Stimulated activated CD8-positive, alpha-beta memory T cell treated with anti-CD3 and anti-CD28 coated beads, Interleukin-12 subunit alpha, Interleukin-12 subunit beta, amount 100 ng/mL, for 24 hours (primary cell): ENCODE results near the gene CACFD1.
A peak's percentile ranks its signal among the peaks of the same experiment; 100 is the strongest.

Experiments used
- DNase-seq: peaks from one replicate; pipeline ENCODE4 v3.0.0-alpha.2; 2020; ENCODE audit errors: extremely low read depth

CACFD1 gene

DNA sequence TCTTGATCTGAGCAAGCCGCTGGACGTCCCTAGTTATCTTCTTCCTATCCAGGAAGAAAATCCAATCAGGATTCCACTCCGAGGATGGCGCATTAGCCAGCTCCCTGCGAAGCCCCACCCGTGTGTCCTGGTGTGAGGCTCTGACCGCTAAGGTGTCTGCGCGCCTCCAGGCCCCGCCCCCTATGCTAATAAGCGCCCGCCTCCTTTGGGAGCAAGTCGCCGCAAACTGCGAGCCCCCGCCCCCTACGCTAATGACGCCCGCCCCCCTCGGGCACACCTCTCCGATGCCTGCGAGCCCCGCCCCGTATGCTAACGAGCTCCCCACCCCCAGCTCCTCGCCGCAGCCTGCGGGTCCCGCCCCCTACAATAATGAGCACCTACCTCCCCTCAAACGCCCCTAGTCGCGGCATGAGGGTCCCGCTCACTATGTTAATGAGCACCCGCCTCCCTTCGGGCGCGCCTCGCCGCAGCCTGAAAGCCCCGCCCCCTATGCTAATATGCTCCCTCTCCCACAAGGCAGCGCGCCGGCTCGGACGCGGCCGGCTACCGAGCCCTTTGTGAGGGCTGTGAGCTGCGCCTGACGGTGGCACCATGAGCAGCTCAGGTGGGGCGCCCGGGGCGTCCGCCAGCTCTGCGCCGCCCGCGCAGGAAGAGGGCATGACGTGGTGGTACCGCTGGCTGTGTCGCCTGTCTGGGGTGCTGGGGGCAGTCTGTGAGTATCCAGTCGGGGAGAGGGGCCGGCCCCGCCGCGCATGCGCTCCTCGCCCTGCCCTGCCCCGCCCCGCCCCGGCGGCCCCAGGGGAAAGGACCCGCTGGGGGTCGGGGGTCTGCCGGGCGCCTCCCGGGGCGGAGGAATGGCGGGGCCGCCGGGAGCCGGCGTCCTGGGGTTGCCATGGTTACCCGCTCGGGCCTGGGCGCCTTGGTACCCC is at the start of gene CACFD1:
CACFD1 (plus strand) TSS at position 503 of the 929 bp plus-strand sequence; CDS start at position 592, 89 bp downstream.
- peak; percentile 88 for DNase-seq

DNA sequence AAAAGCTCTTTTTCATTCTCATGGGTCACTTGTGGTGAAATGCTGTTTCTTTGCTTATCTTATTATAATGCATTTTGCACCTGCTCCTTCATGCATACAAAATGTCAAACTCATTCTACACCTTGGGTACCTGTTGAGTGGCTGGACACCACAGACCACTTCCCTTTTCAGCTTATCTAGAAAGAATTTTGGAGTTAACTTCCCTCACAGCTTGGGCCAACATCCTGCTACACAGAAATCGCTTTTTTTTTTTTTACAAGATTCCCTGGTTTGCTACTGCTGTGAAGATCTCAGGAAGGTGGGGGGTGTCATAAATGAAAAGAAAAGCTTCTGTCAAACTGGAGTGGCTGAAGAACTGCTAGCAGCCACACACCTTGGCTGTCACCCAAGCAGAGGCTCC is 44.6 kb upstream of the CACFD1 start:
- DNase-seq, result no peak

DNA sequence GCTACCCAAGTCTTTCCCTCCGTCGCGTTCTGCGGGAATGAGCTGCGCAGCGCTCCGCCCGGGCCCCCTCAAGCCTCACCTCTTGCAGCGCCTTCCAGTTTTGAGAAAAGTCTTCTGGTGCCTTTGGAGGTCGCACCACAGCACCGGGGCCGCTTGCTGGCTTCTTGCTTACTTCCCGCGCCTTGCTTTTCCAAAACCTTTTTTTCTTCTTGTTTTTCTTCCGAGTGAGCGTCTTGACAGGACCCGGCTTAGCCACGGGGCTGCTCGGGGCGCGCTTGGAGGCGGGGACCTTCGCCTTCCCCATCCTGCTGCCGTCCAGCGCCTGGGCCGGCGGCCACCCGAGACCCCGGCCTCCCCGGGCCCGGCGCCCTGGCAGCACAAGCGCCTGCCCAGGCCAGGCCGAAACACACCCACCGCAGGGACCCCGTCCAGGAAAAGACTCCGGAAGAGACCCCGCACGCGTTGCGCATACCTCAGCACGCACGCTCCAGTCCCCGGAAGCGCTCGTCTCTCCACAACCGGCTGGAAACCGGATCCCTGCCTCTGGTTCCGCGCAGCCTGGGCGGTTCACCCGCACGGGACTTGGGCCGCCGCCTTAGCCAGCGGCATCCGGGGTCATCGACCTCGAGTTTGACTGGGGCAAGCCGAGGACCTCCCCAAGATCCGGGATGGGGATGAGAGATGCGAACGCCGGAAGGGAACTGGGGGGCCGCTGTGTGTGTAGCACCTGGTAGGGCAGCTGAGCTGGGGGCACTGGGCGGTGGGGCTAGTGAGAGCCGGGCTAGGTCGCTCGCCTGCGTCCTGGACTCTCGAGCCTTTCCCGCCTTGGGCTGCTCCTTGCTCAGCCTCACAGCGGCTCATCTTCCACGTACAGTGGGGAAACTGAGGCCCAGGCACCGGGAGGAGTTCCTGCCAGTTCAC is 42.0 kb upstream of the CACFD1 start, which contains the start of gene REXO4:
REXO4 (minus strand) TSS at position 470 of the 921 bp plus-strand sequence; CDS start at position 304, 166 bp downstream.
- DNase-seq, result peak; percentile 61

DNA sequence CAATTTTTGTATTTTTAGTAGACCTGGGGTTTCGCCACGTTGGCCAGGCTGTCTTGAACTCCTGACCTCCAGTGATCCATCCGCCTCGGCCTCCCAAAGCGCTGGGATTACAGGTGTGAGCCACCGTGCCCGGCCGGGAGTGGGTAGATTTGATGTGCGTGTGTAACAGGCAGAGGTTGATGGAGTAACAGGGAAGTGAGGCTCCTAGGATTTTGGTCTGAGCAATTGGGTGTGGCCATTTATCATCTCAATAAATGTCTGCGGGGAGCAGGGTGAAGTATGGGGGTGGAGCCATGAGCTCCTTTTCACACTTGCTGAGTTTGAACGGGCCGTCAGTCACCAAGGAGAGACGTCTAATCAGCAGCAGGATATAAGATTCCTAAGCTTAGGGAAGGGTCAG is 40.8 kb upstream of the CACFD1 start:
- DNase-seq, result no peak

DNA sequence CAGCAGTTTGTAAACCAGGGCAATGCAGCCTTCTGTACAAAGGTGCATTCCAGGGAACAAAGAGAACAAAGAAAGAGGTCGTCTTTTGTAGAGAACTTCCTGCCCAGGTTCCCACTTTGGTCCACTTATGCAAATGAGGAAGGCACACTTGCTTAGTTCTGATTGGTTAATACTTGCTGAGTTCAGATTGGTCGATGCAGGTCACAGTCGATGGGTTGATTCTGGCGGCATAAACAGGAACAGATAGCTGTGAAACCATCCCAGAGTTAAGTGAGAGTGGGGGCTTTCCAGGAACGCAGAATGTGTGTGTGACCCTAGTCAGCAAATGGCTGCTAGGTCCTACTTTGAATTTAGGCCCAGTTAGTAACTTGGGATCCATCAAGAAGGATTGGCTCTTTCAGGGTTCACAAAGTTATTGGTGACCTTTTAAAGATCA is 39.4 kb upstream of the CACFD1 start:
- DNase-seq, result no peak

DNA sequence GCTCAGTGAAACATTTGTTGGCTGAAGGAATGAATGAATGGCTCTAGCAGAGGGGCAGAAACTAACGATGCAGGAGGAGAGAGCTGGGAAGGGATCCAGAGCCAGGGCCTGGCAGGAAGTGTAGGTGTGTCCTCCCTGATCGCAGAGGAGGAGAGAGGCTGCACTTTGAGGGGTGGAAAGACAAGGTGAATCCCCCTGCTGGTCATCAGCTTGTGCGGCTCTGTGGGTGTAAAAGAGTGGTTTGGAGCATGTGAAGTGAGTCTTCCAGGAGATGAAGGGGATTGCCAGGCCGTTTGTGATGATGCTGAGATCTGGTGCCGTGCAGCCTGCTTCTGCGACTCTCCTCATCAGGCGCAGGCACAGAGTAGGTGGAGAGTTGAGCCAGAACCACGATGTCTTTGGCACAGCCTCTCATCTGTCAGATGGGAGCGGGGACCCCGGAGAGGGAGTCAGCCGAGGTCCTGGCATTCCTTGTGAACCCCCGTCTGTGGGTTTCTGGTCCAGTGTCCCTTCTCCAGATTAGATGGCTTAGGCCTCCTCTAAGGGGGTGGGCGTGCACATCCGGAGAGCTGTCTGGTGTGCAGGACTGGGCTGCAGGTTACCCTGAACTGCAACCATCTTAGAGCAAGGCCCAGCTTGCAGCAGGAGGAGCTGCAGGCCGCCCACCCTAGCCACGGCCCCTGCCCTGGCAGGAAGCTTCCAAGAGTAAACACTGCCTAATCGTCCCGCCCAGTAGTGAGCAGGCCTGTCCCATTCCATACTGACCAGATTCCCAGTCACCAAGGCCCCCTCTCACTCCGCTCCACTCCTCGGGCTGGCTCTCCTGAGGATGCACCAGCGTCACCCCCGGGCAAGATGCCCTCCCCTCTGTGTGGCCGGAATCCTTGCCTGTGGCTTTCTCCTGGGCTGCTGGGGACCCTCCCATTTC is 37.9 kb upstream of the CACFD1 start, which contains the start of gene ADAMTS13:
ADAMTS13 (plus strand) TSS at position 753 of the 928 bp plus-strand sequence; CDS start at position 830, 77 bp downstream.
- no peak for DNase-seq

DNA sequence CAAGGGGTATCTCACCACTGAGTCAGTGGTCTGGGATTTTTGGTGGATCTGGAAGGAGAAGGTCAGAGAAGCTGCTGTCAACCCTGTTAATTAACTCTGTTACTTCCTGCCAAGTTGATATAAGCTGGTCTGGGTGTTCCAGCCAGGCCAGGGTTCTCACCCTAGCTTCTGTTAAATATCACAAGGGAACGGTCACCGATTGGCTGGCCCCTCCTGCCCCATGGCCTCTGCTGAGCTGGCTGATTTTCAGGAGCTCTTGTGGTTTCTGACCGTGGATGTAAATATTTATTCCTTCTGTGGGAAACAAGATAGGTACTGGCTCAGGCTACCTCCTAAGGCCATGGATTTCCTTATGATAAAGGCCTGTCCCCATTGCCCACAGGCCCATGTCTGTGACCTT is 36.6 kb upstream of the CACFD1 start:
- no peak for DNase-seq

DNA sequence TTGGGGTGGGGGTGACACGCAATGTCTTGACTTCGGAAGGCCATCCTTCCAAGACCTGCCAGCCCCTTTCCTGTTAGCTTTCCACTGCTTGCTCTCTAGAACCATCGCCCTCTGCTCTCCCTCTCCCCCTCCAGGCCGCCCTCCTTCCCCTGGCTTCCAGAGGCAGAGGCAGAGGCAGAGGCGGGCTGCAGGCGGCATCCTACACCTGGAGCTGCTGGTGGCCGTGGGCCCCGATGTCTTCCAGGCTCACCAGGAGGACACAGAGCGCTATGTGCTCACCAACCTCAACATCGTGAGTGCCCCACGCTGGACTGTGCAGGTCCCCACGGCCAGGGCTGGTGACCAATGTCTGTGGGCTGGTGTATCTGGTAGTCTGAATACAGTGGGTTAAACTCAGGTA is 35.6 kb upstream of the CACFD1 start:
- no peak for DNase-seq

DNA sequence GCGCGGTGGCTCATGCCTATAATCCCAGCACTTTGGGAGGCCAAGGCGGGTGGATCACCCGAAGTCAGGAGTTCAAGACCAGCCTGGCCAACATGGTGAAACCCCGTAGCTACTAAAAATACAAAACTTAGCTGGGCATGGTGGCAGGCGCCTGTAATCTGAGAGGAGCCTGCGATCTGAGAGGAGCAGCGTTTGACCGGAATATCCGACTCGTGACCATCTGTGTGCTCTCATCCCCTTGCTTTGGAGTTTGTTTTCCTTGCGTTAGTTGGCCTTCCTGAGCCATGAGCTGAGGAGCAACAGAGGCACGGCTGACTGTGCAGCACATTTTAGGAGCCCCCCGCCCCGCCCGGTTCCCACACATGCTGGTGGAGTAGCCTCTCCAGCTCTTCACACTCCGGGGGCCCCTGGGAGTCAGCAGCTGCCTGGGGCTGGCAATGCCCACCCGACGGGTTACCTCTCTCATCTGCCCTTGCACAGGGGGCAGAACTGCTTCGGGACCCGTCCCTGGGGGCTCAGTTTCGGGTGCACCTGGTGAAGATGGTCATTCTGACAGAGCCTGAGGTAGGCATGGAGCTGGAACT is 34.6 kb upstream of the CACFD1 start:
- DNase-seq, result no peak

DNA sequence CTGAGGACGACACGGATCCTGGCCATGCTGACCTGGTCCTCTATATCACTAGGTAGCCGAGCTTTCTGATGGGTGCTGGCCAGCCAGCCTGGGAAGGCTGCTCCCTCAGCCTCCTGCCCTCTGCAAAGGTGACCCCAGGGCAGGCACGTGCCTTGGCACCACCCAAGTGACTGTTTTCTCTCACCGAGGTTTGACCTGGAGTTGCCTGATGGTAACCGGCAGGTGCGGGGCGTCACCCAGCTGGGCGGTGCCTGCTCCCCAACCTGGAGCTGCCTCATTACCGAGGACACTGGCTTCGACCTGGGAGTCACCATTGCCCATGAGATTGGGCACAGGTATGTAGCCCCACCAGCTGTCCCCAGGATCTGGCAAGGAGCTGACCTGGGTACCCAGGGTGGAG is 33.8 kb upstream of the CACFD1 start:
- no peak for DNase-seq

DNA sequence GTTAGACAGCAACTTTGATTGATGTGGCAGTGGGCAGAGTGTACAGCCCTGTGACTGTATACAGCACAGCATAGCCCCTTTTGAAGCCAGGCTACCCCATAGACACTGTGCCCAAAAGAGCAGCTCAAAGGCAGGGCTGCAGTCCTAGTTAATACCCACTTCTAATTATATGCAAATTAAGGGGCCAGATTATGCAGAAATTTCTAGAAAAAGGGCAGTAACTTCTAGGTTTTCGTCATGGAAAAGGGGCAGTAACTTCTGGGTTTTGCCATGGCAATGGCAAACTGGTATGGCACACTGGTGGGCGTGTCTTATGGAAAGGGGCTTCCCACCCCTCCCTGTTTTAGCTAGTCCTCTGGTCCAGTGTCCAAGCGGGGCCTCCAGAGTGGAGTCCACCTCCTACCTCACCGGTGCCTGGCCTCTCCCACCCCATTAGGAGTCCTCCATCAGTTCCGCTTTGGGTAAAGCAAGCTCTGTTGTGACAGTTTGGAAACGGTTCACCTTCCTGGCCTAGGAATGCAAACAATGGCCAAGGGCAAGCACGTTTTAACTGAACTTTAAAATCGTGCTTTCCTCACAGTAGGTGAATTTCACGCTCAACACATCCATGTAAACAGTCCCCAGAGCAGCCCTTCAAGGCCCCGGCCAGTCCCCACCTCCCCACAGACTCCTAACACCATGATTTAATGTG is 32.0 kb upstream of the CACFD1 start:
- no peak for DNase-seq

DNA sequence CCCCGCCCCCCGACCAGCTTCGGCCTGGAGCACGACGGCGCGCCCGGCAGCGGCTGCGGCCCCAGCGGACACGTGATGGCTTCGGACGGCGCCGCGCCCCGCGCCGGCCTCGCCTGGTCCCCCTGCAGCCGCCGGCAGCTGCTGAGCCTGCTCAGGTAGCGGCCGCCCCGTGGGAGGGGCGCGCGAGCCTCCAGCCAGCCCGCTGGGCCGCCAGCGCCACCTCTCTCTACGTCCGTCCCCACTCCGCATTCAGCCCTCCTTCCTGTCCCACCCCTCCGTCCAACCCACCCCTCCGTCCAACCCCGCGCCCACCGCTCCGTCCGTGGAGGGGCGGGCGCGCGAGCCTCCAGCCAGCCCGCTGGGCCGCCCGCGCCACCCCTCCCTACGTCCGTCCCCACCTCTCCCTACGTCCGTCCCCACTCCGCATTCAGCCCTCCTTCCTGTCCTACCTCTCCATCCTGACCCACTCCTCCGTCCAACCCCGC is 31.1 kb upstream of the CACFD1 start:
- DNase-seq, result no peak

DNA sequence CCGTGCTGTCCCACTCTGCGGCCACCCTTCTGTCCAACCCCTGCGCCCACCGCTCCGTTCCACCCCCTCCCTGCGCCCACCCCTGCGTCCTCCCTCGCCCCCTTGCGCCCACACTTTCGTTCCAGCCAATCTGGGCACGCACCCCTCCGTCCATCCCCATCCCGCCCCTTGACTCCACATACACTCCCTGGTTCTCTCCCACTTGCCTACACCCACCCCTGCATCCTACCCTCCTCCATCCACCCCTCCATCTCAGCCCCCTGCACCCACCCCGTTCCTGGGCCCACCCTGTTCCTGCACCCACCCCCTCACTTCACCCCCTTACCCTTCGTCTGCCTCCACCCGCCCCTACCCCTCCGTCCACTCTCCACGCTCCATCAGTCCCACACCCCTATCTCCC is 30.6 kb upstream of the CACFD1 start:
- no peak for DNase-seq

DNA sequence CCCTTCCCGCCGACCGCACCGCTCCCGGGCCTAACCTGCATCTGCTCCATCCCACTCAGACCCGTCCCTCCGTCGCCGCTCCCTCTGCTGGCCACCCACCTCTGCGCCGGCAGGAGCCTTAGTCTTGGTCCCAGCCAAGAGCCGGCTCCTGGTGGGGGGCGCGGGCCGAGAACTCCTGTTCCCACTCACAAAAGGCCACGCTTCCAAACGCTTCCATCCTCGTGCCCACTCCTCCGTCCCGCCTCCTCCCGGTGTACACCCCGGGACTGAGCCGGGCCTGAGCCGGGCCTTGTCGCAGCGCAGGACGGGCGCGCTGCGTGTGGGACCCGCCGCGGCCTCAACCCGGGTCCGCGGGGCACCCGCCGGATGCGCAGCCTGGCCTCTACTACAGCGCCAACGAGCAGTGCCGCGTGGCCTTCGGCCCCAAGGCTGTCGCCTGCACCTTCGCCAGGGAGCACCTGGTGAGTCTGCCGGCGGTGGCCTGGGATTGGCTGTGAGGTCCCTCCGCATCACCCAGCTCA is 30.1 kb upstream of the CACFD1 start:
- DNase-seq, result no peak

DNA sequence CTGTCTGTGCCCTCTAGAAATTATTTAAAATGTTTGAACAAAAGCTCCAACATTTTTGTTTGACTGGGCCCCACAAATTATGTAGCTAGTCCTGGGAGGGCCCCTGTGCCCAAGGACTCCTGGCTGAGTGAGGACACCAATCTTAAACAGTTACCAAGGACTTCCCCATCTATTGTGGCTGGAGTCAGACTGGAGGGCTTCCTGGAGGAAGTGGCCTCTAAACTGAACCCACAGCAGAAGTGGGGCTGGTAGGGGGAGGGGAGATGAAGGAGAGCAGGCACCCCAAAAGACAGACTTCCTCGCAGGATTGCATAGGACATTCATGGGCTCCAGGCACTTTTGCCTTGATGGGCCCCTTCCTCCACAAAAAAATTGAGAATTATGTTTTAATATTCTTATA is 29.5 kb upstream of the CACFD1 start:
- no peak for DNase-seq

DNA sequence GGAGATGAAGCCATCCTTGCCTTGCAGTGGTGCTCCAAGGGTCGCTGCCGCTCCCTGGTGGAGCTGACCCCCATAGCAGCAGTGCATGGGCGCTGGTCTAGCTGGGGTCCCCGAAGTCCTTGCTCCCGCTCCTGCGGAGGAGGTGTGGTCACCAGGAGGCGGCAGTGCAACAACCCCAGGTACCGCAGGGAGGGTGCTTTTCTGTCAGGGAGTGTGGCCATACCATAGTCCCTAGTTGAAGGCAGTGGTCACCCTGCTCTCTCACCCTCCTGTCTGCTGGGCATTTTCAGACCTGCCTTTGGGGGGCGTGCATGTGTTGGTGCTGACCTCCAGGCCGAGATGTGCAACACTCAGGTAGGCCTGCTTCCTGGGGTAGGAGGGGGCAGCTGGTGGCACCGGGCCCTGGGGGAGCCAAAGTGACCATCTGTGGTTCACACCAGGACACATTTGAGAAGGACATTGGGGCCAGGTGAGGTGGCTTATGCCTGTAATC is 26.4 kb upstream of the CACFD1 start:
- DNase-seq, result no peak

DNA sequence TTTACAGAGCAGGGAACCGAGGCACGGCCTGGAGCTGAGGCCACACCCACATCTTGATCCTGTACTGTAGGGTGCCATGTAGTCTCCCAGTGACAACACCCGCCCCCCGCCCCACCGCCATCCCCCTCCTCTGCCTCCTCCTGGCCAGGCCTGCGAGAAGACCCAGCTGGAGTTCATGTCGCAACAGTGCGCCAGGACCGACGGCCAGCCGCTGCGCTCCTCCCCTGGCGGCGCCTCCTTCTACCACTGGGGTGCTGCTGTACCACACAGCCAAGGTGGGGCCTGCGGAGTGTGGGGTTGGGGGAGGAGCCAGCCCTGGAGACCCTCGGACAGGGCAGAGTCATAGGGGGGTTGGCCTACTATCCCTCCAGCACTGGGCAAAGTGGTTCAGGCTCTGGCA is 23.1 kb upstream of the CACFD1 start:
- no peak for DNase-seq

DNA sequence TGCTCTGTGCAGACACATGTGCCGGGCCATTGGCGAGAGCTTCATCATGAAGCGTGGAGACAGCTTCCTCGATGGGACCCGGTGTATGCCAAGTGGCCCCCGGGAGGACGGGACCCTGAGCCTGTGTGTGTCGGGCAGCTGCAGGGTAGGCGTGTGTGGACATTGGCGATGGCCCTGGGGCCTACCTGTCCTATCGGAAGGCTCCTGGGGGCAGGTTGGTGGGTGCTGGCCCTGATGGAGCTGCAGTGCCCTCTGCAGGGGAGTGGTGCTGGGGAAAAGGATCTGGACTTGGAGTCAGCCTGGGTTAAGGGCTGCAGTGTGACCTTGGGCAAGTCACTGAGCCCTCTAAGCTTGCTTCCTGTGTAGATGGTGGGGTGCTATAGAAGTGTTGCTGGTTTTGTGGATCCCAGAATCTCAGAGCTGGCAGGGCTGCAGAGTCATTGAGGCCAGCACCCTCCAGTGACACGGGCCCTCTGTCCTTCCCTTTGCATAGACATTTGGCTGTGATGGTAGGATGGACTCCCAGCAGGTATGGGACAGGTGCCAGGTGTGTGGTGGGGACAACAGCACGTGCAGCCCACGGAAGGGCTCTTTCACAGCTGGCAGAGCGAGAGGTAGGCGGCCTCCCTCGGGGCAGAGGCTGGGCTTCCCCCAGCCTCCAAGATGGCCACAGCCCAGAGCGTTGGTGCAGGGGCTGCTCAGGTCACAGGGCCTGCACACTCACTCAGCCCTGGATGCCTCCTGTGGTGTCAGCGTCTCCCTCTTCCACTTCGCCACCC is 21.8 kb upstream of the CACFD1 start:
- DNase-seq, result no peak

DNA sequence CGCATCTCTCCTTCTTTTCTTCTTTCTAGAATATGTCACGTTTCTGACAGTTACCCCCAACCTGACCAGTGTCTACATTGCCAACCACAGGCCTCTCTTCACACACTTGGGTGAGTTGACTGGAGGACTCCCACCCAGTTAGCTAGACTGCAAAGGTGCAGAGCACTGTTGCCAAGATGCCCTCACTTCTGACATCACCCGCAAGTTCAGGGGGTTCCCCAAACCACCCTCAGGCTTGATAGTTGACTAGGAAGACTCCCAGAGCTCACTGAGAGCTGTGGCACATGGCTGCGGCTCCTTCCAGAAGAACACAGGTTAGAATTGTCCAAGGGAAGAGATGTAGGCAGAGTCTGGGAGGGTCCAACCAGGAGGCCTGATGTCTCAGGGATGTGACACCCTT is 20.4 kb upstream of the CACFD1 start:
- no peak for DNase-seq
